GM04503 (cell line): ENCODE results near the gene TRIM41.
"Not testable (repeated sequence)": the region's sequence is repeated elsewhere in the genome, so short reads cannot be mapped to it uniquely, and the experiment has no call there.

Source experiments
- DNase-seq: peaks from one replicate; pipeline ENCODE4 v3.0.0-alpha.2; 2012; ENCODE audit warnings: low read depth

TRIM41 gene

GRCh38 chr5:181223058-181223728, at the start of gene TRIM41:
TSS of gene TRIM41 (plus strand) at chr5:181223281. CDS start at chr5:181224000, 719 bp downstream.
- DNase-seq = peak; percentile 88

- DNase-seq = no peak
Observed at GRCh38 chr5:181173420-181174342, 49.4 kb upstream of the TRIM41 start.

- no peak for DNase-seq
Observed at GRCh38 chr5:181176254-181176952, 46.7 kb upstream of the TRIM41 start.

- not testable (repeated sequence) for DNase-seq
Observed at GRCh38 chr5:181177559-181177958, 45.5 kb upstream of the TRIM41 start.

GRCh38 chr5:181181650-181182565, 41.2 kb upstream of the TRIM41 start:
- no peak for DNase-seq

- DNase-seq = no peak
Observed at GRCh38 chr5:181182651-181183050, 40.4 kb upstream of the TRIM41 start.

GRCh38 chr5:181184845-181185216, 38.2 kb upstream of the TRIM41 start:
- no peak for DNase-seq

GRCh38 chr5:181185560-181185959, 37.5 kb upstream of the TRIM41 start:
- DNase-seq = no peak

- no peak for DNase-seq
Observed at GRCh38 chr5:181186022-181186421, 37.1 kb upstream of the TRIM41 start.

- no peak for DNase-seq
Observed at GRCh38 chr5:181186986-181187499, 36.0 kb upstream of the TRIM41 start.

- DNase-seq = no peak
Observed at GRCh38 chr5:181187500-181188213, 35.4 kb upstream of the TRIM41 start.

GRCh38 chr5:181188700-181189362, 34.2 kb upstream of the TRIM41 start:
- DNase-seq = no peak

GRCh38 chr5:181189363-181189961, 33.6 kb upstream of the TRIM41 start:
- no peak for DNase-seq

- DNase-seq = no peak
Observed at GRCh38 chr5:181189962-181190710, 32.9 kb upstream of the TRIM41 start.

GRCh38 chr5:181190711-181191525, 32.2 kb upstream of the TRIM41 start:
- DNase-seq = no peak

GRCh38 chr5:181191526-181192336, 31.4 kb upstream of the TRIM41 start:
- peak; percentile 81 for DNase-seq
